Astrocyte (in vitro differentiated cells and primary cell): Measurements from ENCODE around the gene TFDP2. TPM values are rescaled to one million over a fixed set of nuclear protein-coding genes. Genes with fewer than 3 reads are reported as not detected.

Experiments
- DNase-seq: peaks from one replicate; pipeline ENCODE4 v3.0.0-alpha.2; 2010; ENCODE audit warnings: low read depth
- FAIRE-seq: peaks from 2 replicates; lab custom pipeline; 2011; peaks lifted over from hg19 to GRCh38; lab: Jason Lieb, UNC
- H2AFZ ChIP-seq: 2 replicates; pipeline ENCODE4 v1.6.0; 2012; ENCODE audit warnings: low read depth, low read length, inconsistent platforms
- H3K27ac ChIP-seq: 2 replicates; pipeline ENCODE4 v1.5.1; 2011; ENCODE audit warnings: low read depth, low read length, inconsistent platforms
- H3K27me3 ChIP-seq: 2 replicates; pipeline ENCODE4 v1.6.0; 2011; ENCODE audit warnings: low read length, inconsistent platforms; ENCODE audit not compliant: insufficient read depth
- H3K36me3 ChIP-seq: 2 replicates; pipeline ENCODE4 v1.5.1; 2011; ENCODE audit warnings: low read length, inconsistent platforms; ENCODE audit not compliant: insufficient read depth
- H3K4me1 ChIP-seq: 2 replicates; pipeline ENCODE4 v1.5.1; 2011; ENCODE audit warnings: low read length, inconsistent platforms; ENCODE audit not compliant: insufficient read depth
- H3K4me2 ChIP-seq: 2 replicates; pipeline ENCODE4 v1.6.0; 2012; ENCODE audit warnings: low read length, inconsistent platforms
- H3K4me3 ChIP-seq: 2 replicates; pipeline ENCODE4 v1.5.1; 2011; ENCODE audit warnings: low read depth, mild to moderate bottlenecking, low read length, inconsistent platforms; ENCODE audit not compliant: insufficient read depth
- H3K79me2 ChIP-seq: 2 replicates; pipeline ENCODE4 v1.6.0; 2012; ENCODE audit warnings: mild to moderate bottlenecking, low read length, inconsistent platforms; ENCODE audit not compliant: insufficient read depth
- H3K9ac ChIP-seq: 2 replicates; pipeline ENCODE4 v1.6.0; 2012; ENCODE audit warnings: mild to moderate bottlenecking, low read length, inconsistent platforms
- H3K9me3 ChIP-seq: 2 replicates; pipeline ENCODE4 v1.5.1; 2012; ENCODE audit warnings: low read depth, mild to moderate bottlenecking, low read length, inconsistent platforms; ENCODE audit not compliant: insufficient read depth
- H4K20me1 ChIP-seq: 2 replicates; pipeline ENCODE4 v1.6.0; 2012; ENCODE audit warnings: low read length, inconsistent platforms; ENCODE audit not compliant: insufficient read depth
- H3K27ac Mint-ChIP-seq: one replicate; pipeline ENCODE4 v1.8.0; 2021; ENCODE audit warnings: mild to moderate bottlenecking, mixed read lengths; ENCODE audit not compliant: unreplicated experiment
- H3K27me3 Mint-ChIP-seq: one replicate; pipeline ENCODE4 v1.8.0; 2021; ENCODE audit warnings: low read depth, mixed read lengths; ENCODE audit not compliant: unreplicated experiment
- H3K36me3 Mint-ChIP-seq: one replicate; pipeline ENCODE4 v1.8.0; 2021; ENCODE audit warnings: low read depth, mixed read lengths; ENCODE audit not compliant: unreplicated experiment
- H3K4me1 Mint-ChIP-seq: one replicate; pipeline ENCODE4 v1.8.0; 2021; ENCODE audit warnings: low read depth, mixed read lengths; ENCODE audit not compliant: unreplicated experiment
- H3K4me3 Mint-ChIP-seq: one replicate; pipeline ENCODE4 v1.8.0; 2021; ENCODE audit warnings: mild to moderate bottlenecking, moderate library complexity, mixed read lengths; ENCODE audit not compliant: unreplicated experiment
- H3K9me3 Mint-ChIP-seq: one replicate; pipeline ENCODE4 v1.8.0; 2021; ENCODE audit warnings: mild to moderate bottlenecking, mixed read lengths; ENCODE audit not compliant: unreplicated experiment
- CTCF ChIP-seq: IDR thresholded peaks from 2 replicates; pipeline ENCODE4 v1.5.1; 2011; ENCODE audit warnings: low read depth, mild to moderate bottlenecking, inconsistent platforms, low read length, moderate library complexity; ENCODE audit not compliant: insufficient read depth
- EZH2 ChIP-seq: IDR thresholded peaks from 2 replicates; pipeline ENCODE4 v1.6.1; 2012; ENCODE audit warnings: mild to moderate bottlenecking, low read length, inconsistent platforms; ENCODE audit not compliant: insufficient read depth
- total RNA-seq: library from RNA; stranded (reverse); gene quantifications from 2 replicates; pipeline ENCODE4 v1.2.1, GENCODE V29; 2021

Gene TFDP2
- total RNA-seq, 1 donor from 2014 or later, result 51.0 TPM

- Mint-ChIP-seq H3K4me3 (no peak overlapping the region), H3K36me3 (no peaks in the 10 kb centered on the region), H3K4me1 (peaks cover 3% of the 10 kb centered on the region), H3K9me3 (no peaks in the 10 kb centered on the region), H3K27ac (no peak overlapping the region), H3K27me3 (no peaks in the 10 kb centered on the region)
- no peak overlapping the region for H3K4me2 ChIP-seq
- no peaks in the 10 kb centered on the region for H3K36me3 ChIP-seq
- H3K4me1 ChIP-seq, result no peaks in the 10 kb centered on the region
- H3K4me3 ChIP-seq, result no peak overlapping the region
- no peak overlapping the region for H3K27ac ChIP-seq
- FAIRE-seq (no peak), DNase-seq (no peak)
- no peak overlapping the region for H3K9ac ChIP-seq
- no peaks in the 10 kb centered on the region for H3K27me3 ChIP-seq
- H3K79me2 ChIP-seq, result no peaks in the 10 kb centered on the region
- no peaks in the 10 kb centered on the region for H4K20me1 ChIP-seq
- H3K9me3 ChIP-seq, result no peaks in the 10 kb centered on the region
- no peak for TF ChIP-seq CTCF
- TF ChIP-seq EZH2, result no peak
- no peak overlapping the region for H2AFZ ChIP-seq
These were observed 44.6 kb downstream of the TFDP2 start for GRCh38 chr3:142104763-142105162.

GRCh38 chr3:142098964-142099363 lies 50.4 kb downstream of the TFDP2 start:
- Mint-ChIP-seq H3K9me3 (no peaks in the 10 kb centered on the region), H3K4me3 (no peak overlapping the region), H3K36me3 (no peaks in the 10 kb centered on the region), H3K27me3 (no peaks in the 10 kb centered on the region), H3K4me1 (peaks cover 5% of the 10 kb centered on the region), H3K27ac (no peak overlapping the region)
- H3K4me2 ChIP-seq, result no peak overlapping the region
- DNase-seq, result no peak
- no peak overlapping the region for H2AFZ ChIP-seq
- H3K36me3 ChIP-seq, result no peaks in the 10 kb centered on the region
- H4K20me1 ChIP-seq, result no peaks in the 10 kb centered on the region
- no peaks in the 10 kb centered on the region for H3K27me3 ChIP-seq
- H3K79me2 ChIP-seq, result no peaks in the 10 kb centered on the region
- H3K9ac ChIP-seq, result no peak overlapping the region
- H3K9me3 ChIP-seq, result no peaks in the 10 kb centered on the region
- no peak for FAIRE-seq
- no peaks in the 10 kb centered on the region for H3K4me1 ChIP-seq
- no peak overlapping the region for H3K4me3 ChIP-seq
- TF ChIP-seq CTCF (no peak), EZH2 (no peak)
- H3K27ac ChIP-seq, result no peak overlapping the region

GRCh38 chr3:142097099-142097843 lies 52.1 kb downstream of the TFDP2 start:
- no peak for TF ChIP-seq EZH2
- TF ChIP-seq CTCF, result no peak
- H3K4me1 Mint-ChIP-seq, result peaks cover 5% of the 10 kb centered on the region
- no peak overlapping the region for H3K4me3 Mint-ChIP-seq
- H3K9me3 Mint-ChIP-seq, result no peaks in the 10 kb centered on the region
- Histone ChIP-seq H2AFZ (no peak overlapping the region), H4K20me1 (no peaks in the 10 kb centered on the region), H3K27me3 (no peaks in the 10 kb centered on the region), H3K9ac (no peak overlapping the region), H3K79me2 (no peaks in the 10 kb centered on the region), H3K9me3 (no peaks in the 10 kb centered on the region), H3K36me3 (no peaks in the 10 kb centered on the region), H3K4me1 (no peaks in the 10 kb centered on the region), H3K27ac (no peak overlapping the region), H3K4me2 (no peak overlapping the region), H3K4me3 (no peak overlapping the region)
- H3K27ac Mint-ChIP-seq, result no peak overlapping the region
- H3K27me3 Mint-ChIP-seq, result no peaks in the 10 kb centered on the region
- H3K36me3 Mint-ChIP-seq, result no peaks in the 10 kb centered on the region
- FAIRE-seq (no peak), DNase-seq (no peak)
